GDM1 (cell line): ENCODE measurements around the gene TMEM132E.

Source experiments
- DNase-seq: peaks from one replicate; lab custom pipeline; 2025; lab: John Stamatoyannopoulos, UW

TMEM132E gene

GRCh38 chr17:34601416-34601815, 22.0 kb downstream of the TMEM132E start:
- no peak for DNase-seq

- no peak for DNase-seq
Measured at GRCh38 chr17:34603974-34604373, 24.6 kb downstream of the TMEM132E start.

GRCh38 chr17:34606763-34607162, 27.4 kb downstream of the TMEM132E start:
- DNase-seq = no peak

GRCh38 chr17:34607917-34608316, 28.5 kb downstream of the TMEM132E start:
- DNase-seq = no peak

GRCh38 chr17:34609210-34609609, 29.8 kb downstream of the TMEM132E start:
- DNase-seq = no peak

- DNase-seq = no peak
Measured at GRCh38 chr17:34610039-34610438, 30.7 kb downstream of the TMEM132E start.

GRCh38 chr17:34610506-34610905, 31.1 kb downstream of the TMEM132E start:
- no peak for DNase-seq

GRCh38 chr17:34613064-34614019, 34.0 kb downstream of the TMEM132E start:
- DNase-seq = no peak

- DNase-seq = no peak
Measured at GRCh38 chr17:34614698-34615097, 35.3 kb downstream of the TMEM132E start.

- DNase-seq = no peak
Measured at GRCh38 chr17:34615326-34615725, 35.9 kb downstream of the TMEM132E start.

GRCh38 chr17:34616148-34616547, 36.8 kb downstream of the TMEM132E start:
- no peak for DNase-seq

GRCh38 chr17:34617398-34617797, 38.0 kb downstream of the TMEM132E start:
- DNase-seq = no peak

GRCh38 chr17:34619687-34620217, 40.4 kb downstream of the TMEM132E start:
- DNase-seq = no peak

- DNase-seq = no peak
Measured at GRCh38 chr17:34620458-34620857, 41.1 kb downstream of the TMEM132E start.

- DNase-seq = no peak
Measured at GRCh38 chr17:34622862-34623623, 43.7 kb downstream of the TMEM132E start.

GRCh38 chr17:34623856-34624766, 44.7 kb downstream of the TMEM132E start:
- DNase-seq = no peak

- no peak for DNase-seq
Measured at GRCh38 chr17:34624767-34625383, 45.5 kb downstream of the TMEM132E start.

GRCh38 chr17:34626121-34626681, 46.8 kb downstream of the TMEM132E start:
- DNase-seq = no peak

GRCh38 chr17:34628879-34629278, 49.5 kb downstream of the TMEM132E start:
- DNase-seq = no peak

- no peak for DNase-seq
Measured at GRCh38 chr17:34633351-34633750, 54.0 kb downstream of the TMEM132E start.

- no peak for DNase-seq
Measured at GRCh38 chr17:34633760-34634159, 54.4 kb downstream of the TMEM132E start.
